Measurements from ENCODE around the gene THOC2.
"Not testable (repeated sequence)": the region's sequence is repeated elsewhere in the genome, so short reads cannot be mapped to it uniquely, and the experiment has no call there.

DNA sequence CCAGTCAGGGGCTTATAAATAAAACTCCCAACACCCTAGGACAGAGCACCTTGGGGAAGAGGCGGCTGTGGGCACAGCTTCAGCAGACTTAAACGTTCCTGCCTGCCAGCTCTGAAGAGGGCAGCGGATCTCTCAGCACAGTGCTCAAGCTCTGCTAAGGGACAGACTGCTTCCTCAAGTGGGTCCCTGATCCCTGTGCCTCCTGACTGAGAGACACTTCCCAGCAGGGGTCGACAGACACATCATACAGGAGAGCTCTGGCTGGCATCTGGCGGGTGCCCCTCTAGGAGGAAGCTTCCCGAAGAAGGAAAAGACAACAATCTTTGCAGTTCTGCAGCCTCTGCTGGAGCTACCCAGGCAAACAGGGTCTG lies 84.1 kb downstream of the THOC2 start:
- TF ChIP-seq EZH2phosphoT487 (IDR thresholded peaks at IDR 0.05; ENCODE audit: insufficient read depth, low read depth); EZH2 (IDR thresholded peaks at IDR 0.05; ENCODE audit: insufficient read depth, poor library complexity, severe bottlenecking): not testable (repeated sequence)
